ENCODE results near the gene ASTN2.

GRCh38 chr9:117214416-117214815 lies 200.4 kb downstream of the ASTN2 start:
- no peak for TF ChIP-seq EZH2phosphoT487 (IDR thresholded peaks at IDR 0.05; ENCODE audit: borderline replicate concordance, low read depth, low read length)
- no peak for TF ChIP-seq CTCF (conservative IDR thresholded peaks at IDR 0.05; ENCODE audit: low read length)
